ENCODE results near the gene SLC7A9. TPM values are rescaled to one million over a fixed set of nuclear protein-coding genes. Genes with fewer than 3 reads are reported as not detected.
"Not testable (repeated sequence)": the region's sequence is repeated elsewhere in the genome, so short reads cannot be mapped to it uniquely, and the experiment has no call there.

Gene SLC7A9
- polyA plus RNA-seq, 5 donors, result 0.85 to 1.5 (median 0.97) TPM

- no peak for DNase-seq
These were observed 68.8 kb downstream of the SLC7A9 start for GRCh38 chr19:32800754-32801153.

GRCh38 chr19:32800191-32800590 lies 69.4 kb downstream of the SLC7A9 start:
- no peak for DNase-seq

GRCh38 chr19:32798201-32798600 lies 71.4 kb downstream of the SLC7A9 start:
- peak in 1 of 2 donors; percentile 11 for DNase-seq

DNA sequence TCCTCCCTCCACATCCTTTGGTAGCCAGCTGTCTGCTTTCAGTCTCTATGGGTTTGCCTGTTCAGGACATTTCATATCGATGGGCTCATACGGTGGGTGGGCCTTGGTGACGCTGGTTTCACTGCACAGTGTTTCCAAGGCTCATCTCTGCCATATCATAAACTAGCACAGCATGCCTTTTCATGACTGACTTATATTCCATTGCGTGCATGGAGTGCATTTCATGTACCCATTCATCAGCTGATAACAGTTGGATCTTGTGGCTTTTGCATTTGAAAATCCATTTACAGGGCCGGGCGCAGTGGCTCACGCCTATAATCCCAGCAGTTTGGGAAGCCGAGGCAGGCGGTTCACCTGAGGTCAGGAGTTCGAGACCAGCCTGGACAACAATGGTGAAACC lies 80.1 kb downstream of the SLC7A9 start:
- DNase-seq, result no peak

DNA sequence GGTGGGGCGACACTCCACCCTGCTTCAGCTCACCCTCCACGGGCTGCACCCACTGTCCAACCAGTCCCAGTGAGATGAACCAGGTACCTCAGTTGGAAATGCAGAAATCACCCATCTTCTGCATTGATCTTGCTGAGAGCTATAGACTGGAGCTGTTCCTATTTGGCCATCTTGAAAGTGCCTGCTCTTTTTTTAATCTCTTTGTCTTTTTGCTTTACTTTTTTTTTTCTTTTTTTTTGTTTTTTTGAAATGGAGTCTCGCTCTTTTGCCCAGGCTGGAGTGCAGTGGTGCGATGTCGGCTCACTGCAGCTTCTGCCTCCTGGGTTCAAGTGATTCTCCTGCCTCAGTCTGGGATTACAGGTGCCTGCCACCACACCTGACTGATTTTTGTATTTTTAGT lies 81.7 kb downstream of the SLC7A9 start:
- not testable (repeated sequence) for DNase-seq

DNA sequence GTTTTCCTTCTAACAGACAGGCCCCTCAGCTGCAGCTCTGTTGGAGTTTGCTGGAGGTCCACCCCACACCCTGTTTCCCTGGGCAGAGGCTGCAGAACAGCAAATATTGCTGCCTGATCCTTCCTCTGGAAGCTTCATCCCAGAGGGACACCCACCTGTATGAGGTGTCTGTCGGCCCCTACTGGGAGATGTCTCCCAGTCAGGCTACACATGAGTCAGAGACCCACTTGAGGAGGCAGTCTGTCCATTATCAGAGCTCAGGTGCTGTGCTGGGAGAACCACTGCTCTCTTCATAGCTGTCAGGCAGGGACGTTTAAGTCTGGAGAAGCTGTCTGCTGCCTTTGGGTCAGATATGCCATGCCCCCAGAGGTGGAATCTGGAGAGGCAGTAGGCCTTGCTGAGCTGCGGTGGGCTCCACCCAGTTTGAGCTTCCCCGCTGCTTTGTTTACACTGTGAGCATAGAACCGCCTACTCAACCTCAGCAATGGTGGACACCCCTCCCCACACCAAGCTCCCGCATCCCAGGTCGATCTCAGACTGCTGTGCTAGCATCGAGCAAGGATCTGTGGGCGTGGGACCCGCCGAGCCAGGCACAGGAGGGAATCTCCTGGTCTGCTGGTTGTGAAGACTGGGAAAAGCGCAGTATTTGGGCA lies 82.3 kb downstream of the SLC7A9 start:
- DNase-seq, result not testable (repeated sequence)

GRCh38 chr19:32782089-32782488 lies 87.5 kb downstream of the SLC7A9 start:
- not testable (repeated sequence) for DNase-seq

DNA sequence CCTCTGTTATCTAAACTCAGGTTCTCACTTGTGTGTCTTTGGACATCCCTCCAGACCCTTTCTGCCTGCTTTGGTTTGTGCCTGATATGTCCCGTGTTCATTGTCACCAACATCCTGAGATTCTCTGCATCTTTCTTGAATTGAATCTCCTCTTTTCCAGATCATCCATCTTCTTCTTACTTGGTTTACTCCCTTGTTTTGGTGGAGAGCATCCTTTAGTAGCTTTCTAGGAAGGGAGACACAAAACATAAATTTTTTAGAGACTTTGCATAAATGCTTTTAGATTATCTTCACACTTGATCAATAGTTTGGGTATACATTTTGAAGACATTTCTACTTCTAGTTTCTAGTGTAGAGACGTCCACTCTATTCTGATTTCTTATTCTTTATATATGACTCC lies 88.3 kb downstream of the SLC7A9 start:
- no peak for DNase-seq

Other genes starting within 250 kb of the SLC7A9 start
- gene ANKRD27, start 194.6 kb downstream of the SLC7A9 start, polyA plus RNA-seq (ENCODE audit: insufficient read depth in 1 of 5, insufficient read length in 5 of 5, low replicate concordance in 1 of 5), result 10 to 100 TPM; 17.6 to 28.2 (median 20.6) TPM
- gene RGS9BP, start 193.9 kb downstream of the SLC7A9 start, polyA plus RNA-seq (ENCODE audit: insufficient read depth in 1 of 5, insufficient read length in 5 of 5, low replicate concordance in 1 of 5), result under 1 TPM in 4 of 5 donors, not detected in 1; 0.07 to 0.13 (median 0.10) TPM
- gene NUDT19, start 177.9 kb downstream of the SLC7A9 start, polyA plus RNA-seq (ENCODE audit: insufficient read depth in 1 of 5, insufficient read length in 5 of 5, low replicate concordance in 1 of 5), result 10 to 100 TPM in 3 of 5 donors, 1 to 10 TPM in 2; 7.8 to 11.6 (median 11.2) TPM
- gene TDRD12, start 150.0 kb downstream of the SLC7A9 start, polyA plus RNA-seq (ENCODE audit: insufficient read depth in 1 of 5, insufficient read length in 5 of 5, low replicate concordance in 1 of 5), result under 1 TPM; 0.33 to 0.85 (median 0.60) TPM
- 10 to 100 TPM; 30.9 to 35.0 (median 32.4) TPM for gene CEP89, start 102.2 kb upstream of the SLC7A9 start, polyA plus RNA-seq (ENCODE audit: insufficient read depth in 1 of 5, insufficient read length in 5 of 5, low replicate concordance in 1 of 5)
- 1 to 10 TPM; 3.2 to 4.8 (median 4.4) TPM for gene FAAP24, start 102.5 kb upstream of the SLC7A9 start, polyA plus RNA-seq (ENCODE audit: insufficient read depth in 1 of 5, insufficient read length in 5 of 5, low replicate concordance in 1 of 5)
- gene RHPN2, start 195.1 kb upstream of the SLC7A9 start, polyA plus RNA-seq (ENCODE audit: insufficient read depth in 1 of 5, insufficient read length in 5 of 5, low replicate concordance in 1 of 5), result 1 to 10 TPM; 6.2 to 9.2 (median 8.7) TPM
- gene GPATCH1, start 211.4 kb upstream of the SLC7A9 start, polyA plus RNA-seq (ENCODE audit: insufficient read depth in 1 of 5, insufficient read length in 5 of 5, low replicate concordance in 1 of 5), result 10 to 100 TPM; 15.4 to 19.5 (median 17.1) TPM